GM13976 (cell line): Measurements from ENCODE around the gene XXYLT1.
"Not testable (repeated sequence)": the region's sequence is repeated elsewhere in the genome, so short reads cannot be mapped to it uniquely, and the experiment has no call there.

Experiments used
- DNase-seq: peaks from one replicate; pipeline ENCODE4 v3.0.0; 2012; ENCODE audit warnings: low spot score
- in situ Hi-C: fragments of 300-500 bp; cut with MboI; formaldehyde crosslinking; loops from one replicate; pipeline ENCODE4 v1.12.0; 2022; ENCODE audit warnings: low sequenced_read_pairs, mixed read lengths, inconsistent platforms; ENCODE audit not compliant: unreplicated experiment
- TF ChIP-seq, protein P1 (sequence below): IDR thresholded peaks from 2 replicates; pipeline ENCODE4 v1.5.1; 2012; ENCODE audit warnings: borderline replicate concordance, mild to moderate bottlenecking; ENCODE audit not compliant: insufficient read depth; ENCODE audit errors: extremely low read depth, missing control alignments, control extremely low read depth

Gene XXYLT1

DNA sequence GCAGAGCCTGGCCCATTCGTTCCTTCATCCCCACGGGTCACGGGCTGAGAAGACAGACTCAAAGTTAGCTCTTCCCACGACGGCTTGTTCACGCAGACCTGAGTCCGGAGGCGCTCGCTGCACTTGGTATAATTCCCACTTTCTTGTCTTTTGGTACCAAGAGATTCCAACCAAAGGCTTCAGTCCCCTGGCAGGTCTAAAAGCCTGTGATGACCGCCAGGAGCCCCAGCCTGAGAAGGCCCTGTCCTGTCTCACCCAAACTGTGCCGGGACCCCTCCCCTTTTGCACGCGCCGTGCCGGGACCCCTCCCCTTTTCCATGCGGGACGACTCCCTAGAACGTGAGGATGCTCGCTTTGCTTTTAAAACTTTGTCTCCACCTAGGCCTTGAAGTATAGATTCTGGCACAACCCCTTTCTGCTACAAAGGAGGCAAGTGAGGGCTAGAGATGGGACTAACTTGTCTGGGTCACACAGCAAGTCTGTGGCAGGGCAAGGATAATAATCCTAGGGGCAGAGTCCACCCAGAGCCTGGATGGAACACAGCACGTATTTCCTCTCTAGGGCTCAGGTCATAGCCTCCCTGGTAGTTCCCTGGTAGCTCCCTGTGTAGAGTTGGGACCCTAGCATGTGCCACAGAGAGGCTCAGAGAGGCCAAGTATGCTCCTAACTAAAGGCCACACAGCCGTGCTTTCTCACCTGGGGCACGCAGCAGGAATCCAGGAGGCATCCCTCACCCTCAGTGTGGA lies 211.3 kb downstream of the XXYLT1 start:
- in situ Hi-C loops = no loop called here
- TF ChIP-seq, protein P1, sequence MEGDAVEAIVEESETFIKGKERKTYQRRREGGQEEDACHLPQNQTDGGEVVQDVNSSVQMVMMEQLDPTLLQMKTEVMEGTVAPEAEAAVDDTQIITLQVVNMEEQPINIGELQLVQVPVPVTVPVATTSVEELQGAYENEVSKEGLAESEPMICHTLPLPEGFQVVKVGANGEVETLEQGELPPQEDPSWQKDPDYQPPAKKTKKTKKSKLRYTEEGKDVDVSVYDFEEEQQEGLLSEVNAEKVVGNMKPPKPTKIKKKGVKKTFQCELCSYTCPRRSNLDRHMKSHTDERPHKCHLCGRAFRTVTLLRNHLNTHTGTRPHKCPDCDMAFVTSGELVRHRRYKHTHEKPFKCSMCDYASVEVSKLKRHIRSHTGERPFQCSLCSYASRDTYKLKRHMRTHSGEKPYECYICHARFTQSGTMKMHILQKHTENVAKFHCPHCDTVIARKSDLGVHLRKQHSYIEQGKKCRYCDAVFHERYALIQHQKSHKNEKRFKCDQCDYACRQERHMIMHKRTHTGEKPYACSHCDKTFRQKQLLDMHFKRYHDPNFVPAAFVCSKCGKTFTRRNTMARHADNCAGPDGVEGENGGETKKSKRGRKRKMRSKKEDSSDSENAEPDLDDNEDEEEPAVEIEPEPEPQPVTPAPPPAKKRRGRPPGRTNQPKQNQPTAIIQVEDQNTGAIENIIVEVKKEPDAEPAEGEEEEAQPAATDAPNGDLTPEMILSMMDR = no peak
- no peak for DNase-seq

DNA sequence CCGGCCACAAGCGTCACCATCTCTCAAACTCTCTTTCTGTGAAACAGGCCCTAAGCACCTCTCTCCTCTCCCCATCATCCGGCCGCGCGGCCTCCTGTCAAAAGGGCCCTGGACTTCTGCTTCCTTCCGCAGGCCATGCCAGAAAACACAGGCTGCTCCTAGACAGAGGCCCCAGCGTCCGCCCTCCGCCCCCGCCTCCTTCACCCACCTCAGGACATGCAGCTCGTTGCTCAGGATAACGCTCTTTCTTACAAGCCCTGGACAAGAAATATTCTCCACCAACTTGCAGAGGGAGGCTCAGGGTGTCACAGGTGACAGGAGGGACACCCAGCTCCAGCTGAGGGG lies 212.0 kb downstream of the XXYLT1 start:
- in situ Hi-C loops = no loop called here
- TF ChIP-seq, protein P1 = no peak
- no peak for DNase-seq

DNA sequence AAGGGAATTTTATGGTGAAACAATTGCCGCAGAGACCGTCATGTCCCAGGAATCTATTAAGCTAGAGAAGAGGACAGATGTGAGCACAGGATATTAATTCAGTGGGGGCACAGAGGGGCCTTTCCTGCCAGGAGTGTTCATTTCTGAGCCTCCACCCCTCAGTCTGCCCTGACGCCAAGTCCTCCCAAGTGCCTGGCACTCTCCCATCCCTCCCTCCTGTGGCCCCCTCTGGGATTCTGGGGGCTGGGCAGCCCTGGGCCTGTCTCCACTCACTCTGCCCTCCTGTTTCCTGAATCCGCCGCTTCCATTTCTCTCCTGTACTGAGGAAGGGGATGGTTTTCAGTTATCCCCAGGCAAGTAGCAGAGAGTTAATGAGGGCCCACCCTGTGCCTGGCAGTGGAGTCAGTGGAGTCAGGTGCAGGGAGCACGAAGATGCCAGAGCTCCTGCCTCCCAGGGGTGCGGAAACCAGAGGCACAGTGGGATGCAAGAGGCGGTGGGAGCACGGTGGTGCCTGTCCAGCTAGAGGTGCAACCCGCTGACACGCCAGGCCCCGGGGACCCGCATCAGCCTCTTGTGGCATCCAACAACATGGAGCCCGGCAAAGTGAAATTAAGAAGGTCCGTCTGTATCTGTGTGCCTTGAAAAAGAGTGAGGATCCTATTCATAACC lies 212.5 kb downstream of the XXYLT1 start:
- in situ Hi-C loops = no loop called here
- TF ChIP-seq, protein P1 = no peak
- no peak for DNase-seq

DNA sequence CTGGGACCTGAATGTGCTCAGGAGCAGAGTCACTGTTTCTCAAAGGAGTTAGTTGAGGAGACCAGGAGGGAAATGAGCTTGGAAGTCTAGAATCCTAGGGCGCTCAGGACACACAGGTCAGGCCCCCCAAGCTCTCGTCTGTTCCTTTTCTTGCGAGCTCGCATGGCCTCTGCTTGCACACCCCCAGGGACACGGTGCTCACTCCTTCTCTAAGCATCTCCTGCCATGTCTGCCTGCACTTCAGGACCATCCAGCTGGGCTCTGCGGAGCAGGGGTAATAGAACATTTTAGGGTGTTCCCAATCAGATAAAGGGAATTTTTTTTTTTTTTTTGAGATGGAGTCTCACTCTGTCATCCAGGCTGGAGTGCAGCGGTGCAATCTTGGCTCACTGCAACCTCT lies 213.2 kb downstream of the XXYLT1 start:
- in situ Hi-C loops = no loop called here
- TF ChIP-seq, protein P1 = no peak
- no peak for DNase-seq

DNA sequence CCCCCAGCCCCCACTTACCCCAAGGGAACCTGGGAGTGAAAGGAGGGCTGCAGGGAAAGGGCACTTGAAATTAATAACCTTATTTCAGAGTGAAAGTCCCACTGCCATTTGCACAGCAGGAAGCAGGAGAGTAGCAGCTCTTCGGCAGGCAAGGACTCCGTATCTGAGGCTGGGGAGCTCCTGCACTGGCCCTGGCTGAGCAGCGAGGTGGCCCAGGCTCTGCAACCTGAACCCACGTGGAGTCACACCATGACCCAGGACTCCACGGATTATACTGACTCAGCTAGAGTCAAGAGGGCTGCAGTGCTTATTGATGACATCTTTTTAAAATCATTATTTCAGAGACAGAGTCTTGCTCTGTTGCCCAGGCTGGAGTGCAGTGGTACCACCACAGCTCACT lies 214.5 kb downstream of the XXYLT1 start:
- no peak for DNase-seq
- TF ChIP-seq, protein P1 = no peak
- in situ Hi-C loops = no loop called here

DNA sequence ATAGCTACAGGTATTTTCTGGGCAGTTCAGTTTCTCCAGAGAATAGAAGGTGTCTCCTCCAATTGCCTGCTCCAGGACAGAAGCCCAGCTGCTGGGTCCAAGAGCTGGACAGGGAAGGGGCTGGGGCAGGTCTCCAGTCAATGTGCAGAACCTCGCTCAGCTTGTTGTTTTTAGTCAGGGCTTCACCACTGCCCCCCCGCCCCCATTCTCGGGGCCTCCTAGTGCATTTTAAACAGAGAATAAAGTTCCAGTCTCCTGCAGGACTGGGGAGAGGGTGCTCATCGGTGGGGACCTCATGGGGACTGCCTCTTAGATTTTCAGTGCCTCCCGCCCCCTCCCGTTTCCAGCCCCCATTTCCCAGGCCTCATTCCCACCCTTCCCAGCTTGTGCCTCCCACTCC lies 216.6 kb downstream of the XXYLT1 start:
- in situ Hi-C loops = no loop called here
- DNase-seq = no peak
- TF ChIP-seq, protein P1 = no peak

DNA sequence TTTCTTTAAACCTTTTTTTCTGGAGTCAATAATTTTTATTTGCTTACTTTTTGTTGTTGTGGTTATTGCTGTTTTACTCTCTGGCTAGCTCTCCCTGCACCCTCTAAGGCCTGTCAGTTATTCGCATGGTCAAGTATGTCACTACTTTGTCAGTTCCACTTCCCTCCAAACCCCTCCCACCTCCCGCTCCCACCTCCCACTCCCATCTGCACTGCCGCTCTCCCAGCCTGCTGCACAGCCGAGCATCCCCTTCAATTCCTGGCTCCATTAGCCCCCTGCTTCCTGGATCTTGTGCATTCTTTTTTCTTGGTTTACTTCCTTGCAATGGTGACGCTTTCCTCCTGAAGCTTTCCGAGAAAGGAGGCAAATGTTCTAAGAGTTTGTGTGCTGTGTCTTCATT lies 218.0 kb downstream of the XXYLT1 start:
- no peak for DNase-seq
- TF ChIP-seq, protein P1 = no peak
- in situ Hi-C loops = no loop called here

DNA sequence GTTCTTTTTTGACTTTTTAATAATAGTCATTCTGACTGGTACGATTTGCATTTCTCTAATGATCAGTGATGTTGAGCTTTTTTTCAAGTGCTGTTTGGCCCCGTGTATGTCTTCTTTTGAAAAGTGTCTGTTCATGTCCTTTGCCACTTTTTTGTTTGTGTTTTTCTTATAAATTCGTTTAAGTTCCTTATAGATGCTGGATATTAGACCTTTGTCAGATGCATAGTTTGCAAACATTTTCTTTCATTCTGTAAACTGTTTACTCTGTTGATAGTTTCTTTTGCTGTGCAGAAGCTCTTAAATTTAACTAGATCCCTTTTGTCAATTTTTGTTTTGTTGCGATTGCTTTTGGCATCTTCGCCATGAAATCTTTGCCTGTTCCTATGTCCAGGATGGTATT lies 220.7 kb downstream of the XXYLT1 start:
- in situ Hi-C loops, DNase-seq: not testable (repeated sequence)
